ENCODE data around the gene GPR26. TPM values are rescaled to one million over a fixed set of nuclear protein-coding genes. Genes with fewer than 3 reads are reported as not detected.

GPR26 gene
- total RNA-seq, 1 donor from 2014 or later: not detected

GRCh38 chr10:123742751-123743440 lies 76.7 kb downstream of the GPR26 start:
- no peak for DNase-seq
- no peak overlapping the region for H3K27ac ChIP-seq (replicated peaks)
- TF ChIP-seq, protein P1, sequence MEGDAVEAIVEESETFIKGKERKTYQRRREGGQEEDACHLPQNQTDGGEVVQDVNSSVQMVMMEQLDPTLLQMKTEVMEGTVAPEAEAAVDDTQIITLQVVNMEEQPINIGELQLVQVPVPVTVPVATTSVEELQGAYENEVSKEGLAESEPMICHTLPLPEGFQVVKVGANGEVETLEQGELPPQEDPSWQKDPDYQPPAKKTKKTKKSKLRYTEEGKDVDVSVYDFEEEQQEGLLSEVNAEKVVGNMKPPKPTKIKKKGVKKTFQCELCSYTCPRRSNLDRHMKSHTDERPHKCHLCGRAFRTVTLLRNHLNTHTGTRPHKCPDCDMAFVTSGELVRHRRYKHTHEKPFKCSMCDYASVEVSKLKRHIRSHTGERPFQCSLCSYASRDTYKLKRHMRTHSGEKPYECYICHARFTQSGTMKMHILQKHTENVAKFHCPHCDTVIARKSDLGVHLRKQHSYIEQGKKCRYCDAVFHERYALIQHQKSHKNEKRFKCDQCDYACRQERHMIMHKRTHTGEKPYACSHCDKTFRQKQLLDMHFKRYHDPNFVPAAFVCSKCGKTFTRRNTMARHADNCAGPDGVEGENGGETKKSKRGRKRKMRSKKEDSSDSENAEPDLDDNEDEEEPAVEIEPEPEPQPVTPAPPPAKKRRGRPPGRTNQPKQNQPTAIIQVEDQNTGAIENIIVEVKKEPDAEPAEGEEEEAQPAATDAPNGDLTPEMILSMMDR (IDR thresholded peaks at IDR 0.05; ENCODE audit: borderline replicate concordance): no peak
- H3K36me3 ChIP-seq: no peaks in the 10 kb centered on the region
- H3K4me1 ChIP-seq: no peaks in the 10 kb centered on the region
- H3K9me3 ChIP-seq (replicated peaks): no peaks in the 10 kb centered on the region
- H3K4me3 ChIP-seq: no peak overlapping the region
- H3K27me3 ChIP-seq (ENCODE audit: low read depth): peaks cover 45% of the 10 kb centered on the region
- intact Hi-C loops (cut with micrococcal nuclease): no loop called here

DNA sequence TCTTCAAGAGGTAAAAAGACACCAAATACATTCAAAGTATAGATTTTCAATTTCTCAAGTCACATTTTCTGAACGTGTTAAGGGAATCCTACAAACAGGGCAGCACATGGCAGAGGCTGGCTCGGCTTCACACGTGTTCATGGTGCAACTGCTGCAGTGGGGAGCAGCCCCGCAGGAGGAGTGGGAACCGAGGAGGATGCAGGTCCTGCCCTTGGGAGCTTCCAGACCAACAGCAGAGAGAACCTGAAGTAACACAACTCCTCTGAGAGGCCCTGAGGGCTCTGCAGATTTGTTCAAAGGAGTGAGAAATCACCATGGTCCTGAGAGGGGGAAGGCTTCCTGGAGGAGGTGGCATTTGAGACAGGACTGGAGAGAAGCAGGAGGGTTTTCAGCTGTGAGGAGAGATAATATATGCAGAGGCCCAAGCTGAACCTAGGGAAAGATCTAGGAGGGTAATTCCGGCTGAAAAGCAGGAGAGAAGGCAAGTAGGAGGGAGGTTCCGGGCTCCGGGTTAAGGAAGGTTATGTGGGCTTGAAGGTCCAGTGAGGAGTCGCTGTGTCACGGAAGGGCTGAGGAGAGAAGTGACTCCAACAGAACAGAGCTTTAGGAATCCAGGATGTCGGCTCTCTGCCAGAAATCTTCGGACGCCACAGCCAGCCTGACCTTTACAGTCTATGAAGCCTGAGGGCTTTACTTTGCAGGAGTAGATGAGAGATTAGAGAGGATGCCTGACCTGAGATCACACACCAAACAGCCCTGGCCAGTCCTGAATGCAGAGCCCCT lies 77.5 kb downstream of the GPR26 start:
- DNase-seq: no peak
- intact Hi-C loops (cut with micrococcal nuclease): no loop called here

DNA sequence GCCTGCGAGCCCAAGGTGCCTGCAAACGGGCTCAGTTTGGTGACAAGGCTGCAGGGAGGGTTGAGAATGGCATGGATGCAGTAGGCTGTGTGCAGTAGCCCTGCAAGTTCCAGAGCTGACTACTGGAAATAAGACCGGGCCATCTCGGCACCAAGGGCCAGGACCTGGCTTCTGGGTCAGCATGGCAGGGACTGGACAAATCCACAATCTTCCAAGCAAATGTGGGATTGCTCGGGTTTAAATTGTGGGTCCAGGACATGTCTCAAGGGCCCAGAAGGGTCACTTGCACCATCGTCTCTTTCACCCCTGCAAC lies 78.0 kb downstream of the GPR26 start:
- TF ChIP-seq, protein P1 (IDR thresholded peaks at IDR 0.05; ENCODE audit: borderline replicate concordance): no peak
- H3K4me1 ChIP-seq: no peaks in the 10 kb centered on the region
- no peaks in the 10 kb centered on the region for H3K36me3 ChIP-seq
- peaks cover 57% of the 10 kb centered on the region for H3K27me3 ChIP-seq (ENCODE audit: low read depth)
- H3K27ac ChIP-seq (replicated peaks): no peak overlapping the region
- H3K4me3 ChIP-seq: no peak overlapping the region
- intact Hi-C loops (cut with micrococcal nuclease): no loop called here
- DNase-seq: no peak
- H3K9me3 ChIP-seq (replicated peaks): no peaks in the 10 kb centered on the region

More for the DNA sequence above, 77.5 kb downstream of the GPR26 start:
- TF ChIP-seq, protein P1 (IDR thresholded peaks at IDR 0.05; ENCODE audit: borderline replicate concordance): no peak
- Histone ChIP-seq H3K4me3 (no peak overlapping the region), H3K27me3 (ENCODE audit: low read depth) (peaks cover 52% of the 10 kb centered on the region), H3K9me3 (replicated peaks) (no peaks in the 10 kb centered on the region), H3K27ac (replicated peaks) (no peak overlapping the region), H3K4me1 (no peaks in the 10 kb centered on the region), H3K36me3 (no peaks in the 10 kb centered on the region)

Other genes with a start within 250 kb of the GPR26 start
- 4.5 TPM for gene CPXM2, start 225.5 kb downstream of the GPR26 start, total RNA-seq